Spinal cord (tissue), 4 donors: ENCODE data around the gene SF3B3. TPM values are rescaled to one million over a fixed set of nuclear protein-coding genes. Genes with fewer than 3 reads are reported as not detected.

ENCODE experiments used
- polyA plus RNA-seq, 2 donors: library from polyadenylated mRNA; unstranded; fragments of 120-200 nt; gene quantifications; one replicate each; pipeline ENCODE4 v1.2.1, GENCODE V29; 2013; ENCODE audit not compliant: insufficient read length in 2 of 2
- small RNA-seq: library from RNA; depleted of rRNA; stranded (forward); fragments of <200 nt; gene quantifications from one replicate; pipeline ENCODE3, GENCODE V24; 2014; ENCODE audit warnings: low replicate concordance
- total RNA-seq, 2 donors: library from RNA; depleted of rRNA in 1 of 2; stranded (reverse); fragments of 120-200 nt in 1 of 2; fragments of >200 nt in 1 of 2; gene quantifications; one replicate each; pipeline versions ENCODE4 v1.2.3 to v1.2.4, GENCODE V29; 2013 to 2014

The SF3B3 gene
- total and polyA plus RNA-seq, 4 donors, result 111 to 291 (median 211) TPM

Small RNA genes lying within 50 kb of the gene (small RNA-seq; reads per million reads assigned to genes)
- gene SNORD111, result 103 reads per million, percentile 98 among the genes with 10 or more reads in this experiment
- gene SNORD111B, result 86.9 reads per million, percentile 98 among the genes with 10 or more reads in this experiment

Other genes with a start within 250 kb of the SF3B3 start
- 100 to 1,000 TPM in 1 of 2 donors, 10 to 100 TPM in 1; 75.9 to 100 TPM for gene AARS1, start 234.3 kb upstream of the SF3B3 start, total RNA-seq
- 100 to 1,000 TPM; 103 to 109 TPM for gene AARS1, start 234.3 kb upstream of the SF3B3 start, polyA plus RNA-seq
- gene DDX19B, start 224.6 kb upstream of the SF3B3 start, total RNA-seq, result 10 to 100 TPM; 19.6 to 30.1 TPM
- gene DDX19B, start 224.6 kb upstream of the SF3B3 start, polyA plus RNA-seq, result 10 to 100 TPM; 32.1 to 34.4 TPM
- 10 to 100 TPM; 40.4 to 56.7 TPM for gene DDX19A, start 176.9 kb upstream of the SF3B3 start, total RNA-seq
- 10 to 100 TPM; 42.0 to 58.3 TPM for gene DDX19A, start 176.9 kb upstream of the SF3B3 start, polyA plus RNA-seq
- 10 to 100 TPM; 25.3 to 28.1 TPM for gene ST3GAL2, start 84.7 kb upstream of the SF3B3 start, total RNA-seq
- 10 to 100 TPM; 31.8 to 33.7 TPM for gene ST3GAL2, start 84.7 kb upstream of the SF3B3 start, polyA plus RNA-seq
- 10 to 100 TPM in 1 of 2 donors, 1 to 10 TPM in 1; 7.3 to 15.9 TPM for gene FCSK, start 69.2 kb upstream of the SF3B3 start, total RNA-seq
- 10 to 100 TPM; 15.5 to 20.4 TPM for gene FCSK, start 69.2 kb upstream of the SF3B3 start, polyA plus RNA-seq
- gene COG4, start 262 bp upstream of the SF3B3 start, total RNA-seq, result 10 to 100 TPM; 34.6 to 73.2 TPM
- gene COG4, start 262 bp upstream of the SF3B3 start, polyA plus RNA-seq, result 10 to 100 TPM; 65.4 to 76.1 TPM
- 10 to 100 TPM in 1 of 2 donors, 1 to 10 TPM in 1; 9.8 to 13.4 TPM for gene IL34, start 122.7 kb downstream of the SF3B3 start, total RNA-seq
- gene IL34, start 122.7 kb downstream of the SF3B3 start, polyA plus RNA-seq, result 1 to 10 TPM; 4.0 to 5.5 TPM
- gene MTSS2, start 162.2 kb downstream of the SF3B3 start, total RNA-seq, result 10 to 100 TPM; 33.8 to 41.8 TPM
- 100 to 1,000 TPM; 296 to 345 TPM for gene MTSS2, start 162.2 kb downstream of the SF3B3 start, polyA plus RNA-seq